ENCODE data around the gene COL4A1.
A peak's percentile ranks its signal among the peaks of the same experiment; 100 is the strongest.

COL4A1 gene

DNA sequence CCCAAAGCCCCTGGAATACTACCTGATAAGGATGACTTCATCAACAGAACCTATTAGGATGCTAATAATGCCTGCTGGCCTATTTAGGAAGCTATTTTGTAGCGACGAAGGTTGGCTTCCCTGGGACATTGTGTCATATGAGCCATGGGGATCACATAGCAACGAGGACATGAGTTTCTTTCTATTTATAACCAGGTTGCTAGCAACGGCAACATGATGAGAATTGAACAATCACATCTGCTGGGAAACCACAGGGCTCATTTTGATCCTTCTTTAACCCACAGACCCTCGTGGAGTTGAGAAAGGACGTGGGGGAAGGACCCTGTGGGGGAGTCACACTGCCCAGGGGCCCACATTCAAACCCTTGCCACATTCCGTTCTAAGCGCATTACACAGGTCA lies 172.2 kb downstream of the COL4A1 start:
- no peak for DNase-seq (ENCODE audit: low read depth in 2 of 2)

DNA sequence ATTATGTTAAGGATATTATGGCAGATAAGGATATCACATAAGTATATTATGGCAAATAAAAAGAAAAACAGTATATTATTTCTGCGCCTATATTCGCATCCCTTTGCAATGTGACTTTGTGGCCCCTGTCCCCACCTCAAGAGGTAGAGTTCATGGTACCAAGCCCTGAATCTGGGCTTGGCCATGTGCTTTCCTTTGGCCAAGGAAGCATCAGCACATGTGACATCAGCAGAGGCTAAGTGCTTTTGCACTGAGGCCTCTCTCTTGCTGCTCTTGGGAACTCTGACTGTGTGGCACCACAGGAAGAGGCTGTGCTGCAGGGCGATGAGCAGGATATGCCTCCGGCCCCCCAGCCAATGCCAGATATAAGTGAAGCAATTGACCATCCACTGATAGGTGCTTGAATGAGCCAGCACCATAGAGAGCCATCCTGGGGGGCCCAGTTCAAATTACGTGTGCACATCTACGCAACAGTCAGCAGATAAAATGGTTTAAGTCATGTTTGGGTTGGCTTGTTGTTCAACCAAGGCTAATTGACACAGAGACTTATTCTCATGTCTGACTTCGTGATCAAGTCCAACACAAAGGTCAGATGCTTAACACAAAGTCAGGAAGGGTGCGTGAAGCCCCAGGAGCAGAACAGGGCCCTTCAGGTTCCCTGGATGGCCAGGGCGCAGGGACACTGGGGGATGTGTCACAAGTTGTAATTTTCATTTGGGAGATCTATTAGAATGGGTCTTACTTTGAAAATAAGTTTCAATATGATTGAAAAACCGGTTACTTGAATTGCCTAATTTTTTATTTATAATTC lies 173.3 kb downstream of the COL4A1 start:
- DNase-seq (ENCODE audit: low read depth in 2 of 2): no peak

DNA sequence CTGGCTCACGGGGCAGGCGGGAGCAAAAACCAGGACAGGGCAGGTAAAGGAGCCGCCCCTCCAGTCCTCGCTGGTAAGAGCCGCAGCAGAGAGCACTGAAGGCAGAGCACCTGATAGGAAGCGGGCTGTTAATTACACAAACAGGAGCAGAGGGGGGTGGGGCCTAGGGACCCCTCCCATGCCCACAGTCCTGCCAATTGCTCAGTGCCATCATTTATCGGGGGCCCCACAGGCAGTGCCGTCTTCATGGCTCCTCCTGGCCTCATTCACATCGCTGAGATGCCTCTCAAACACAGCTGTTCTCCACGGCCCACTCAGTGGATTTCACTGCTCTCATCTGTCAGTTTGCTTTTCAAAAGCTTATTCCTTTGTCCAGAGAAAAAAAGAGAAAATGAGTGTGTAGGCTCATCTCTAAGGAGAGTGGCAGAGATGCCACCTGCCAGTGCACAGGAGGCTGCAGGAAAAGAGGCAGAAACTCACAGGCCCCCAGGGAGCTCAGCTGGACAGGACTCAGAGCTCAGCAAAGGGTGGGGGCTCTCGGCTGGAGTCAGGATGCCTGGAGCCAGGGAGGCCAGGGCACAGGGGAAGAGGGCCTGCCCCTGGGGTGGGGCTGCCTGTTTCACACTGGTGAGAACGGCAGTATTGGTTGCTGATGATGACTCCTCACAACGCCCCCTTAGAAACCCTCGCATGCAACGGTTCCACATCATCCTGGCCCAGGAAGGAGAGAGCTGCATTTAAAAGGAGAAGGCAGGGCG lies 174.6 kb downstream of the COL4A1 start:
- no peak for DNase-seq (ENCODE audit: low read depth in 2 of 2)

DNA sequence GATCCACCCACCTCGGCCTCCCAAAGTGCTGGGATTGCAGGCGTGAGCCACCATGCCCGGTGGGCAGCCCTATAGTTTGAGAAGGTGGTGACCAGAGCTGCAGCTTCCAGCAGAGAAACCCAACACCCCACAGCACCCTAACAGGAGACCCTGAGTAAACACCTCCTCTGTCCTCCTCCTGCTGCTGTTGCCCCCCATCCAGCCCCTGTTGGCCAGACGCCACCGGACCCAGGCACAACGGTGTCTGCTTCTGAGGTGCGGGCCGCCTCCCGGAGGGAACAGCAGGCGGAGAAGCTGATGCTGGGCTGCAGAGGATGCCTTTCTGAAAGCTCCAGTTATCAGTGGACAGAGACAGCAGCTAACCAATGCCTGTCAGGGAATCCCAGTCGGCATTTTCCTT lies 175.5 kb downstream of the COL4A1 start:
- DNase-seq (ENCODE audit: low read depth in 2 of 2): no peak

DNA sequence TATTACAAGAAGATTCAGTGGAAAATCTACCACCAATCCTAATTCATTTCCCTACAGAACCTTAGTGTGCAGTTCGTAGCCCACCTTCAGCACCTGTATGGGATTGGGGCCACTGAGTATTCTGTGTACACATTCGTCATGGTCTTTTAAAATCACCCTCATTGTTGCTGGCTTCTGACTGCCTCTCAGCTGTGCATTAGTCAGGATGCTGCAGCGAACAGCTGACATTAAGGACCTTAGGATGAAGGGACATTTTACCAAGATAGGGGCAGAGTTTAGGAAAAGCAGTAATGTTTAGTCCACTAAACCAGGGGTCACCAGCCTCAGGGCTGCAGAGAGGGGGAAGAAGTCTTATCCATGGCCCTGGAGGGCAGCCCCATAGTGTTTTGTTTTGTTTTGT lies 176.5 kb downstream of the COL4A1 start:
- no peak for DNase-seq (ENCODE audit: low read depth in 2 of 2)

DNA sequence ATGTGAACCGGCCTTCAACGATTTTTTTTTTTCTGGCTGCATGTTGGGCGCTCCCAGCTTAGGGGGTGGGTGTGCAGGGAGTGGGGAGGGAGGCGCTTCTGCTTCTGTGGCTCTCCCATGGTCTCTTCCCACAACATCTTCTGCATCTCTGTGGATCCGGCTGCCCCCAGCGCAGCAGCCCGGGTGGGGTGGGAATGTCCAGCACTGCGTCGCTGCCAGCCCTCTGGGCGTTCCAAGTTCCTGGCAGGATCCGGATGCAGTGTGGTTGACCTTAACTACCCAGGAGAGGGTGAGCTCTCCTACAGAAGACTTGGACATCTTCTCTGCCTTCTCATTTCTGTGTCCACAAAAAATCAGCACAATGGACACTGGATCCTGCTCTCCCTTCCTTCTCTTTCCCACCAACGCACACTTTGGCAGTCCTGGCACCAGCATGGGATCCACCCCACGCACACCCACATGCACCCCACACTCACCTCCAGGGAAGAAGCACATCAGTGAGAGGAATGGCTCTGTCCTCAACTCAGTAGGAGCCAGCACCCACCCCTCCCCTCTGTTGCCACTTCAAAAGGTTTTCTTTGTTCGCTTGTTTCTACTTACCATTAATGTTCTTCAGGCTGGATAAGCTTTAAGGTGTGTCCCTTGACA lies 177.3 kb downstream of the COL4A1 start:
- DNase-seq (ENCODE audit: low read depth in 2 of 2): no peak

DNA sequence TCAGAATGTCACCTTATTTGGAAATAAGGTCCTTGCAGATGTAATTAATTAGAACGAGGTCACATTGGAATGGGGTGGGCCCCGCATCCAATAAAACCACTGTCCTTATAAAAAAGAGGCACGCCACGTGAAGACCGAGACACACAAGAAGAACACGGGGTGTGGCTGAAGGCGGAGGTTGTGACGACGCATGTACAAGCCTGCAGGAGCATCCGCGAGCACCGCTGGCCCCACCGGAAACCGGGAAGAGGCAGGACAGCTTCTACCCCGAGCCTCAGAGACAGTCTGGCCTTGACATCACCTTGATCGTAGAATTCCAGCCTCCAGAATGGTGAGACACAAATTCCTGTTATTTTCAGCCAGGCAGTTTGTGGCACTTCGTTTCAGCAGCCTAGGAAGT lies 177.9 kb downstream of the COL4A1 start:
- DNase-seq (ENCODE audit: low read depth in 2 of 2): no peak

DNA sequence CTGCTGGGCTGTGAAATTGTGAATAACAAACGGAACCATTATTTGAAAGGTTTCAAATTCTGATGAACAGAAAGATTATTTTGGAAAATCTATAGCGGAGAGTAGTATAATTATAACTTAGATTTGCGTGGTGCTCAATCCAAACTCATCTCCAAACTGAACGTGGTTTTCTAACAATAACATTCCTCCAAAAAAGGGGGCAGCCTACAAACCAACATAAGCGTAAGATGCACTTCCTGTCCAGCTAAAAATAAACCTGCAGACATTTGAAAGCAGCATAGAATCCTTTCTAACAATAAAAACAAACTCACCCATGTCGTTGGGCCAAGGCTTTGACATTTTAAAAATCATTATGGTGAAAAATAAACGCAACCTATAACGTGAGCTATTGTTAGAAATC lies 178.4 kb downstream of the COL4A1 start:
- no peak for DNase-seq (ENCODE audit: low read depth in 2 of 2)

DNA sequence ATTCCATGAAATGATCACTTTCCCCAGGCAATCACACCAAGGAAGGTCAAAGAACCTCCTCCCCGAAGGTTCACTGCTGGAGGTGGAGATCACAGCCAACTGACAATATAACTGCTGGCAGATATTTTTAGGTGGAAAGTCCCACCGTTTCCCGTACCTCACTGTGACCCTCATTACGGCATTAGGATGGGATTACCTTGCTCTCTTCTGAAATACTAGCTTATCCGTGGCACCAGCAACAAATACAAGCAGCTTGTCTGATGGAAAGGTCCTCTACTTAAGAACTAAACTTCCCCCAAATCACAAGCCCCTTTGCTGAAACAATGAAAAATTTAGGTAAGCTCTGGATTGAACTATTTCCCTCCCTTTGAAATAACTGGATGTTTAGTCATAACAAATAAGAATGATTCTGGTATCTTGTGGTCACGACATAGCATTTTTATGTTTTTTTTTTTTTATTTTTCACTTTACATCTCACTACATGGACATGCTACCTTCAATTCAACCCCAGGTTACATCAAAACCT lies 178.9 kb downstream of the COL4A1 start:
- no peak for DNase-seq (ENCODE audit: low read depth in 2 of 2)

DNA sequence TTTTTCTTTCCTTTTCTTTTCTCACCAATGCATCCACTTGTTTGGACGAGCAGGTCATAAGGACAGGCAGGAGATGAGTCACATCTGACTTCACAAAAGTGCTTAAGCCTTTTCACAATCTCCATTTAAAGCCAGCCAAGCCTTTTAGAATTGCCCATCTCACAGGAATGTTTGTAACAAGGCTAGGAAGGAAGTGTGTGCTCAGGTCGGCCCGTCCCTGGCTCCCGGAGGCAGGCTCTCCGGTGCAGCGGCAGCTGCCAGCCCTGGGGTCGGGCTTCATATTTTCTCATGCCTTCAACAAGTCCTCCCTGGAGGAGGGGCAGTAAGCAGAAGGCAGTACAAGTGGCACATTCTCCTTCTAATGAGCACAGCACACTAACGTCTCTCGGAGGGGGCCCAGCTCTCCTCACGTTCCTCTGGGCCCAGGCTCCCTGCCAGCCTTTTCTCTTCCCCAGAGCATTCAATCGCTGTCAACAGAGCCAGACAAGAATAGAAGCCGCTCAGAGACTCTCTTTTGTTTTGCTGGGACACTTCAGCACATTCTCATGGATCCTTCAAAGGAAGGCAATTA lies 180.5 kb downstream of the COL4A1 start:
- no peak for DNase-seq (ENCODE audit: low read depth in 2 of 2)

DNA sequence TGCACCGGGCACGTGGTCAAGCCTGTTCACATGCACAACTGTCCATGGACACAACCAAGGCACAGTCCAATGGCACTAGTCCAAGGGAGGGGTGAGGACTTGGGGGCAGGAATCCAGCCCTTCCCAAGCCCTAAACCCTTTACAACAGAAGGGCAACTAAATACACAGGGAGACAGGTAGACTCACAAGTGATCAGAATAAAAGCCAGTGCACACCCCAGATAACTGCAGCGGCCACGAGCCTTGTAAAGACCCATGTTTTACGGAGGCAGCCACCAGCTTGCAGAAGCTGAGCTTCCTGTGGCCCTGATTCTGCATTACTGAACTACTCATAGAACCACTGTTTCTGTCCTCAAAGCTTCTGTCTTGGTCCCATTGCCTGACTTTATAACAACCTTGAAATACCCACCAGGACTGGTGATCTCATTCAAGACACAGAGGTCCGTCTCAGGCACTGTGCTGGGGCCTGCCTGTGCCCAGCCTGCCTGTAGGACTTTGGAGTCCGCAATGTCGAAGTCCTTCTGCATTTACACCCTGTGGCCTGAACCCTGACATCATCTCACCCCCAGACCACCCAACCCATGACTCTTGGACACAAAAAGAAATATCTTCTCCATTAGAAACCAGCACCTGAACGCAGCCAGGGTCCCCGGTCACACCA lies 181.2 kb downstream of the COL4A1 start:
- no peak for DNase-seq (ENCODE audit: low read depth in 2 of 2)

DNA sequence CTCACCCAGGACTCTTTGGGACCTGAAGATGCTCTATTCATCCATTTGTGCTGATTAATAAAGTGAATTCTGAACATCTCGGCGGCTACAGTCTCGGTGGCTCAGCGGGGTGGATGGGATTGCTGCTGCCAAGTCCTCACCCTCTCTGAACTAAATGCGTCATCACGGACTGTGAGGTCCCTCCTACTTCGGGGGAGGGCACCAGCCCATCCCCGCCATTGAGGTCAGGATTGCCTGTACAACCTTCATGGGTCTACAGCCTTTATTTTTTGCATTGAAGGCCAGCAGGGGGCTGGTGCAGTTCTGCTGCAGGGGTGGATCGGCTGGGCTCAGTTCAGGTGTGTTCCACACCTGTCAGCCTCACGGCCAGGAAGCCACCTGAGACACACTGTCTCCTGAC lies 181.8 kb downstream of the COL4A1 start:
- no peak for DNase-seq (ENCODE audit: low read depth in 2 of 2)

DNA sequence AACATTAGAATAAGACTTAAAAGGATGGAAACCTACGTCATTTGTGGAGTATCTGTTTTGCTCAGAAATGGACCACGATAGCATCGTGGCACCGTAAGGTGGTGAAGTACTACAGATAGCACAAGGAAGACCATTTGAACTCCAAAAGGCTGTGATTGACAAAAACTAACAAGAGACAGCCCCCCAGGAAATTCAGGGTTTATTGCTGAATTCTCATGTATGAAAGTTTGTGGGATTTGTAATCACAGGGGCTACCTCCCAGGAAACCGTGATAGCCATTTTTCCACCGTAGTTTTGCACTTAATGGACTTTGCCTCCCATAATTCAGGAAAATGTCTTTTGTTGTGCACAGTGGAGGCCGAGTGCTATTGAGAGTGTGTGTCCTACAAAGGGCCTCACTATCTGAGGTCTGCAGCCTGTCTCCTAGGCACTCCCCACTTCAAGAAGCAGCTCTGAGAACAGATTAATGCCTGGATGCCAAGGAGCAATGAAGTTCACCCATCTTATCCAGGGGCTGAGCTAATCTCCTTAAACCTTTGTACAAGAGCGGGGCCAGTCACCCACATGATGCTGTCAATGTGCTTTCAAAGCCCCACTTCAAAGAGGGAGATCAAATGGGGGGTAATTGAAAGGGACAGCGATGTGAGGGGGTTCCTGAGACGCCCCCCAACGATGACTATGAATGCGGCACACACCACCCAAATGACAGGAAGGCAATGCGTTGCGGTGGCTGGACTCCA lies 182.6 kb downstream of the COL4A1 start:
- DNase-seq (ENCODE audit: low read depth in 2 of 2): no peak

DNA sequence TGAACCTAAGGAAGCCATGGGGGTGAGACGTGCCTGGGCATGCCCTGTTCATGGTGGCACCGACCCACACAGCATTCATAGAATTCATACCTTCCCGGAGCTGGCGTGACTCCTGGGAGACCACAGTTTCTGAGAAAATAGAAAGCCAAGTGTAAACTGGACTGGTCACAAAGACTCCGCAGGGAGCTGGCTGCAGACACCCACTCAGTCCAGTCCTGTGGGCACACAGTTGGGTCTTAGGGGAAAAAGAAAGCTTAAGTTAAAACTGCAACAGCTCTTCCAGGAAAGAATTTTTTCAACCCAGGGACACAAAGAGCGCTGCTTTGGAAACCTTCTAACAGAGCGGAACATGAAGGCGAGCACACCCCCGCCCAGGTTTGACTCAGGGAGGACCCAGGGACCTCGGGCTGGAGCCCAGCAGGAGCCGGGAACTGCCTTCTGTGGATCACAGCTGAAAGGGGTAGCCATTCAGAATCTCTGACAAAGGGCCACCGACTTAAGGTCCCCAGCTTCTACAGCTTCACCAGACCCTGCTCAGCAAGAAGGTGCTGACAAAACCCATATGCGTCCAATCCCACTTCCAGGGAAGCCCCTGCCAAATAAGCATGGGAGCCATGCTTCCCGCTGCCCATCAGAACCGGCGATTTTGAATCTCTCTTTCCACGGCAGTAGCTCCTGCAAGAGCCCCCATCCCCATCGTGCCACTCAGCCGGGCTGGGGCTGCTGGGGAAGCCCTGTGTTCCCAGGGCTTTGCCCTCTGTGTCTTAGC lies 183.7 kb downstream of the COL4A1 start:
- DNase-seq (ENCODE audit: low read depth in 2 of 2): no peak

DNA sequence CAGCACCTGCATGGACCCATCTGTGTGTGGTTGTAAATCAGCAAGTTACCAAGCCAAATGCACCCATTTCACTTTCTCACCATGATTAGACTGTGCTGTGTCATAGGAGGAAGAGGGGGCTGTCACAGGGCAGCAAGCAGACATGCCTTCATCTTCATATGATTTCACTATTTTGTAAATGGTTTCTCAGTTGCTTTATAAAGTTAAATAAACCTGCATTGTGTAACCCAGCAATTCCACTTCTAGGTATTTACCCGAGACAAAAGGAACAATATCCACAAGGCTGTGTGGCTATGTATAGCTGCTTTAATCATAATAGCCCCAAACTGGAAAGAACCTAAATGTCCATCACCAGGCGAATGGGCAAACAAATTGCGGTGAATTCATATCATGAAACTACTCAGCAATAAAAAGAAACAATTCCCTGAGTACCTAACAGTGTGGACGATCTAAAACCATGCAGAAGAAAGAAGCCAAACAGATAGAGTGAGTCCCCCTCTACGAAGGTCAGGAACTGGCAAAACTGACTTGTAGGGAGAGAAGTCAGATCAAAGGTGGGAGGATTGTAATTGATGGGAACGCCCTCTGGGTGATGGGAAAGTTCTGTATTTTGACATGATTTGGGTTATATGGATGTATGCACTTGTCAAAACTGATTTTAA lies 185.4 kb downstream of the COL4A1 start:
- no peak for DNase-seq (ENCODE audit: low read depth in 2 of 2)

DNA sequence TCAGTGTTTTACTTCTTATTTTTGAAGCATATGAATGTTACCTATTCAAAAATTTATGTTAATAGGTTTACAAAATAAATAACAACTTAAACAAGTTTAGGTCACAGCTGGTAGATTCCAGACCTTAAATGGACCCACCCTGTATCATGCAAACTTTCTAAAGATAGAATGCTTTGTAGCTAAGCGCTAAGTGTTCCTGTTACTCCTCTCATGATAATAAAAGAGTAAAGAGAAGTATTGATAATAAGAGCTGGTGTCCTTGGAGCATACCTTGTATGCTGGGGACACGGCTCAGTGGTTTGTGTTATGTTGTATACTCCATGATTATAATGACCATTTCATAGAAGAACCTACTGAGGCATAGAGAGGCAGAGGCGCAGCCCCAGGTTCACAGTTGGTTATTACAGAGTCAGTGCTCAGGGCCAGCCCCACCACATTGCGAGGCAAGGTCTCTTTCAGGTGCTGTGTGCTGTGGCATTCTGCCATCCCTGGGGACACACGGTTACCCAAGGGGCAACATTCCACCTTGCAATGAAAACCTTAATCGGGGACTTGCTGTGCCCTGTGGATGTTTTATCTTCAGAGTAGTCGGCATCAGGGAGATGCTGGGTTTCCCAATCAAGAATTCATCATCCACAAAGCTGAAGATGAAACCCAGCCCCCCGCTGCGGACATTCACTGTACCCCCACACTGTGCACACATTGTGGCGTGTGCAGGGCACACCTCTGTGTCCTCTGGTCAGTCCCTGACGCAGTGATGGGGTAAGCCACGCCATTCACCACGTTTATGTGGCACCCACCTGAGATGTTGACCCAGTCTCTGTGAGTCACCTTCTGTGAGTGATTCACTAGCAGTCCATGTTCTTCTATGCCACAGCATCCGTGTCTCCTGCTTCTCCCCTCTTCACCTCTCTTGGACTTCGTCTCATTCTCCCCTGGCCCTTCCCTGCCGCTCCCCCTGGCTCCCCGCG lies 186.7 kb downstream of the COL4A1 start:
- no peak for DNase-seq (ENCODE audit: low read depth in 2 of 2)

DNA sequence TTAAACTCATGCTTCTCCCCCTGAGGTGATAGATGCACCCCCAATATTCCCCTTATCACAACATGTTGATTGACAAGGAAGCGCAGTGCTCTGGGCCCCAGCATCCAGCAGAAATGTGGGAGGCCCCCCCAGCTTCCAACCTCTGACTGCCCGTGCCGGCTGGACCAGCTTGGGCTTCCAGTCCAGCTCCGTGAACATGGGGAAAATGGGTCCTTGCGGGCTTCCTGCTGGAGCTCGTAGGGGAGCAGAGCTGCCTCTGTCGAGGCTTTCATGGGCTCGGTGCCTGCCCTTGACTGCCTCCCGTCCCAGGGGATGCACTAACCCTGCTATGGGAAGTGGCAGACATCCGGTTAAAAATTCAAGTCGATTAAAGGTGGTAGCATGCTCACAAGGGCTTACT lies 188.9 kb downstream of the COL4A1 start:
- no peak for DNase-seq (ENCODE audit: low read depth in 2 of 2)

DNA sequence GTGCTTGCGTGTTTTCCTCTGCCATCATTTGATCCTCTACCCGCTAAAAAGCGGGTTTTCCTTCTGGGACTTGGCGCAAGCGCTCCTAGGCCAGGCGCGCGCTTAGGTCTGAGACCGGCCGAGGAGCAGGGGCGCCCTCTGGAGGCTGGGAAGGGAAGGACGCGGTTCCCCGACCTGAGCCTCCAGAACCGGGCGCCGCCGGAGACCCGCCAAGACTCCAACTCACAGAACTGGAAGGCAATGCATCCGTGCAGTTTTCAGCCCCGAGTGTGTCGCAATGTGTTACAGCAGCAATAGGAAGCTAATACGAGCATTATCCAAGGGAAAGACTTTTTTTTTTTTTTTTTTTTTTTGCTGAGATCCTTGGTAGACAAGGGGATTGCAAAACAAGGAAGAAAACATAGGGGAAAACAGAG lies 190.9 kb downstream of the COL4A1 start:
- peak in 1 of 2 donors; percentile 35 for DNase-seq (ENCODE audit: low read depth in 2 of 2)

All from stimulated activated CD4-positive, alpha-beta T cell treated with anti-CD3 and anti-CD28 coated beads, Interleukin-15, amount 100 ng/mL, for 48 hours (primary cell).